Naive thymus-derived CD4-positive, alpha-beta T cell (primary cell): Measurements from ENCODE around the gene PPM1G. TPM values are rescaled to one million over a fixed set of nuclear protein-coding genes. Genes with fewer than 3 reads are reported as not detected.
A peak's percentile ranks its signal among the peaks of the same experiment; 100 is the strongest.
"Not testable (repeated sequence)": the region's sequence is repeated elsewhere in the genome, so short reads cannot be mapped to it uniquely, and the experiment has no call there.

Source experiments
- ATAC-seq: fragments of 150-1000 bp; cut with Tn5 transposase; 2 replicates; pipeline ENCODE4 v1.10.0; 2021; ENCODE audit warnings: mild to moderate bottlenecking, moderate library complexity
- CTCF ChIA-PET: fragments of 350-600 bp; sonication (Branson Sonifier 250); formaldehyde crosslinking; loops from one replicate; lab custom pipeline; 2021; ENCODE audit warnings: antibody characterized with exemption; lab: Charles Lee
- POLR2A ChIA-PET: fragments of 350-600 bp; sonication (Branson Sonifier 250); formaldehyde crosslinking; loops from one replicate; lab custom pipeline; 2021; ENCODE audit warnings: antibody characterized with exemption, inconsistent platforms; lab: Charles Lee
- DNase-seq, 9 donors: peaks; one replicate each; pipeline versions ENCODE4 v3.0.0 to v3.0.0-alpha.2; 2020 to 2022; ENCODE audit warnings: mixed read lengths in 1 of 9
- H3K27ac ChIP-seq: one replicate; pipeline ENCODE4 v1.7.0; 2013; ENCODE audit warnings: mild to moderate bottlenecking, low read depth, low read length, moderate library complexity
- H3K27me3 ChIP-seq, 2 donors: one replicate each; pipeline ENCODE4 v1.7.0; 2013; ENCODE audit warnings: low read length in 2 of 2, mild to moderate bottlenecking in 2 of 2, moderate library complexity in 2 of 2; ENCODE audit not compliant: control insufficient read depth in 2 of 2, insufficient read depth in 2 of 2
- H3K36me3 ChIP-seq, 3 experiments: 1 replicate in 2 of 3; 2 replicates in 1 of 3; pipeline ENCODE4 v1.7.0; 2013; ENCODE audit warnings: low read length in 3 of 3, mild to moderate bottlenecking in 3 of 3, moderate library complexity in 1 of 3; ENCODE audit not compliant: insufficient read depth in 3 of 3, control insufficient read depth in 2 of 3
- H3K4me1 ChIP-seq, 2 donors: one replicate each; pipeline ENCODE4 v1.7.0; 2013; ENCODE audit warnings: low read length in 2 of 2, mild to moderate bottlenecking in 2 of 2, moderate library complexity in 1 of 2; ENCODE audit not compliant: control insufficient read depth in 2 of 2, insufficient read depth in 2 of 2
- H3K4me3 ChIP-seq: 2 replicates; pipeline ENCODE4 v1.7.0; 2013; ENCODE audit warnings: mild to moderate bottlenecking, low read length
- H3K9me3 ChIP-seq, 3 experiments: 1 replicate in 2 of 3; 2 replicates in 1 of 3; pipeline ENCODE4 v1.7.0; 2013; ENCODE audit warnings: low read length in 3 of 3; ENCODE audit not compliant: control insufficient read depth in 2 of 3
- H3K27ac Mint-ChIP-seq, 9 donors: one replicate each; pipeline ENCODE4 v1.8.0; 2020 to 2022; ENCODE audit warnings: mixed read lengths in 9 of 9, mild to moderate bottlenecking in 8 of 9, moderate library complexity in 5 of 9, inconsistent platforms in 2 of 9
- H3K27me3 Mint-ChIP-seq, 5 donors: one replicate each; pipeline ENCODE4 v1.8.0; 2021 to 2022; ENCODE audit warnings: mixed read lengths in 5 of 5, mild to moderate bottlenecking in 1 of 5
- H3K36me3 Mint-ChIP-seq, 5 donors: one replicate each; pipeline ENCODE4 v1.8.0; 2020 to 2022; ENCODE audit warnings: mixed read lengths in 5 of 5, mild to moderate bottlenecking in 3 of 5, inconsistent platforms in 1 of 5
- H3K4me1 Mint-ChIP-seq, 7 donors: one replicate each; pipeline ENCODE4 v1.8.0; 2020 to 2022; ENCODE audit warnings: mixed read lengths in 7 of 7, mild to moderate bottlenecking in 3 of 7, inconsistent platforms in 1 of 7
- H3K4me3 Mint-ChIP-seq, 10 donors: one replicate each; pipeline ENCODE4 v1.8.0; 2020 to 2022; ENCODE audit warnings: mild to moderate bottlenecking in 10 of 10, mixed read lengths in 10 of 10, moderate library complexity in 6 of 10, inconsistent platforms in 2 of 10
- H3K9me3 Mint-ChIP-seq, 11 donors: one replicate each; pipeline ENCODE4 v1.8.0; 2020 to 2022; ENCODE audit warnings: mixed read lengths in 11 of 11, mild to moderate bottlenecking in 4 of 11, inconsistent platforms in 1 of 11, moderate library complexity in 1 of 11
- intact Hi-C, 2 donors: fragments of 100-400 bp; cut with micrococcal nuclease; formaldehyde crosslinking; loops; one replicate each; pipeline ENCODE4 v1.15.1; 2023
- polyA plus RNA-seq, 2 donors: library from polyadenylated mRNA; unstranded; fragments of 300-500 nt; fragmentation: Illumina TruSeq; gene quantifications; one replicate each; pipeline ENCODE4 v1.2.3, GENCODE V29; 2021
- total RNA-seq, 6 experiments: library from RNA in 5 of 6; stranded (reverse) in 5 of 6; gene quantifications; 1 replicate in 5 of 6; 2 replicates in 1 of 6; pipeline ENCODE4 v1.2.3 and lab custom pipeline; 2021 to 2026

The PPM1G gene
- total and polyA plus RNA-seq, 7 experiments from 2014 or later, result 39.5 to 107 (median 51.6) TPM

DNA sequence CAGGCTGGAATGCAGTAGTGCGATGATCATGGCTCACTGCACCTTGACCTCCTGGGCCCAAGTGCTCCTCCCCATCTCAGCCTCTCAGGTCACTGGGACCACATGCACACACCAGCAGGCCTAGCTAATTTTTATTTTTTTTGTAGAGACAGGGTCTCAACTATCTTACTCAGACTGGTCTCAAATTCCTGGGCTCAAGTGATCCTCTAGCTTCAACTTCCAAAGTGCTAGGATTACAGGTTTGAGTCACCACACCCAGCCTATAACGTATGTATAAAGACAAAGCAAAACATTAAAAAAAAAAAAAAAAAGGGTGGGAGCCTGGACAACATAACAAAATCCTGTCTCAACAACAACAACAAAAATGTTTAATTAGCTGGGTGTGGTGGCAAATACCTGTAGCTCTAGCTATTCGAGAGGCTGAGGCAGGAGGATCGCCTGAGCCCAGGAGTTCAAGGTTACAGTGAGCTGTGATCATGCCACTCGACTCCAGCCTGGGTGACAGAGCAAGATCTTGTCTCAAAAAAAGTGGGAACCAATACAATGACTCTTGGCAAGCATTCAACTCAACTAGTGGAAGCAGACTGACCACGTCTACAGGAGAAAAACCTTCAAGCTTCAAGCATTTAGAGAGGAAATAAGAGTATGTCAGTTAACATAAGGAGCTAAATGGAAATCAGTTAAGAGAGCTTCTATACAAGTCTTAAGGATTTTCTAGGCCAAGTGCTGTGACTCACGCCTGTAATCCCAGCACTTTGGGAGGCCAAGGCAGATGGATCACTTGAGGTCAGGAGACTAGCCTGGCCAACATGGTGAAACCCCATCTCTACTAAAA, 55.4 kb downstream of the PPM1G start:
- Histone ChIP-seq H3K4me1 (peaks cover 24 to 36% of the 10 kb centered on the region in 2 donors), H3K36me3 (peaks cover 0 to 12% (median 0%) of the 10 kb centered on the region in 3 experiments), H3K27ac (no peak overlapping the region), H3K4me3 (no peak overlapping the region), H3K27me3 (no peaks in the 10 kb centered on the region), H3K9me3 (no peaks in the 10 kb centered on the region)
- peaks cover 40 to 86% (median 71%) of the 10 kb centered on the region in 7 donors for H3K4me1 Mint-ChIP-seq
- ChIA-PET POLR2A (interaction anchor here (0.7 to 4.2 kb wide), 4 partner anchors 10 to 36 kb away, joined by 4 to 21 read pairs (median 4); partner anchors contain the start of gene MPV17), CTCF (no interaction called here)
- peaks cover 0 to 12% (median 7%) of the 10 kb centered on the region in 5 donors for H3K36me3 Mint-ChIP-seq
- peaks cover 0 to 6% (median 0%) of the 10 kb centered on the region in 11 donors for H3K9me3 Mint-ChIP-seq
- DNase-seq (no peak), ATAC-seq (no peak)
- H3K27ac Mint-ChIP-seq, result peak overlapping the region in 4 of 9 donors; percentile 39 to 83 (median 53)
- peak overlapping the region in 9 of 10 donors; percentile 42 to 100 (median 65) for H3K4me3 Mint-ChIP-seq
- no peaks in the 10 kb centered on the region for H3K27me3 Mint-ChIP-seq
- intact Hi-C loops, result no loop called here

DNA sequence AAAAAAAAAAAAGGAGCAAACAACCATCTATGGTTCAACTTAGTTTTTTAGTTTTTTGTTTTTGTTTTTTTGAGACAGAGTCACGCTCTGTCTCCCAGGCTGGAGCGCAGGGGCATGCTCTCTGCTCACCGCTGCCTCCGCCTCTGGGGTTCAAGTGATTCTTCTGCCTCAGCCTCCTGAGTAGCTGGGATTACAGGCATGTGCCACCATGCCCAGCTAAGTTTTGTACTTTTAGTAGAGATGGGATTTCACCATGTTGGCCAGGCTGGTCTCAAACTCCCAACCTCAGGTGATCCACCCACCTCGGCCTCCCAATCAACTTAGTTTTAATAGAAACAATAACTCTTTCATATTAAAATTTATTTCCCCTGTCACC, 56.0 kb downstream of the PPM1G start:
- H3K9me3 ChIP-seq, ATAC-seq, DNase-seq, H3K9me3 Mint-ChIP-seq, H3K4me3 ChIP-seq, H3K27me3 ChIP-seq, H3K27me3 Mint-ChIP-seq, H3K27ac ChIP-seq, intact Hi-C loops: not testable (repeated sequence)
- peaks cover 0 to 11% (median 4%) of the 10 kb centered on the region in 5 donors for H3K36me3 Mint-ChIP-seq
- H3K27ac Mint-ChIP-seq, result peak overlapping the region in 3 of 9 donors; percentile 39 to 83 (median 62)
- Histone ChIP-seq H3K4me1 (peaks cover 24 to 36% of the 10 kb centered on the region in 2 donors), H3K36me3 (peaks cover 0 to 12% (median 0%) of the 10 kb centered on the region in 3 experiments)
- ChIA-PET POLR2A (interaction anchor here (0.7 to 4.2 kb wide), 3 partner anchors 11 to 30 kb away, joined by 4 to 21 read pairs (median 4); partner anchors contain the start of gene MPV17), CTCF (interaction anchor here (0.6 kb wide), 1 partner anchor 50 kb away, joined by 4 read pairs; no protein-coding TSS in a partner anchor)
- H3K4me1 Mint-ChIP-seq, result peaks cover 37 to 84% (median 69%) of the 10 kb centered on the region in 7 donors
- H3K4me3 Mint-ChIP-seq, result peak overlapping the region in 5 of 10 donors; percentile 35 to 100 (median 58)

DNA sequence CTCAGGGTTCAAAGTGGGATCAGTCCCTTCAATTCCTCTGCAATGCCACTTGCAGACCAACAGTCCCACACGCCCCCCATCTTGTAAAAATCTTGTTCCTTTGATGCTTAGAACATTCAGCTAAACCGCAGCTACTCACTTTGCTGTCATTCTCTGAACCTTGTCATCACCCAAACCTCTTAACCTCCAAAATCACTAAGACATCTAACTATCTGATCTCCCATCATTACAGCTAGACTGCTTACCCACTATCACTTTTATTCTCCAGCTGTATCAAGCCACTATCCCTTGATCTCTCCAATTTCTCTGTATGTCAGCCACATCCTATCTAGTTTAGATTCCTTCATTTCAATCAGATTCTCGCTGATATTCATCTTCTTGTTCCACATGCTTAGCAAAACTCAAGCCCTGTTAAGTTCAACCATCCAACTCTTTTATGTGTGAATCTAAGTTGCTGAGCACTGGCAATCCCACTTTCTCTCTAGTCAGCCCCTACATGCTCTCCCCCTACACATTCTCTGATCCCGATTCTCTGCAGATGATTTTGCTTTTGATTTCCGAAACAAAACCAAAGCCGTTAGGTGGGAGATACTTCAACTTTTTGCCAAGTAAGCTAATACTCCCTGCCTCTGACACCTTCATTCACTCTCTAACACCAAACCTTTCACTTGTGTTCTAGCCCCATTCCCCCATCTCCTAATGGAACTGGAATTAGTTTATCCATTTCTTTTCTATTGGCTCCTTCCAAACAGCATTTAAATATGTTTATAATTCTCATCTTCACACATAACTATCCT, 57.4 kb downstream of the PPM1G start:
- Mint-ChIP-seq H3K27me3 (no peaks in the 10 kb centered on the region), H3K36me3 (peaks cover 0 to 11% (median 9%) of the 10 kb centered on the region in 5 donors), H3K9me3 (peaks cover 0 to 6% (median 0%) of the 10 kb centered on the region in 11 donors), H3K4me1 (peaks cover 36 to 84% (median 66%) of the 10 kb centered on the region in 7 donors), H3K27ac (peak overlapping the region; percentile 0 to 83 (median 61)), H3K4me3 (peak overlapping the region; percentile 2 to 65 (median 36))
- ATAC-seq (no peak), DNase-seq (peak in 5 of 9 donors; percentile 12 to 38 (median 31))
- no peaks in the 10 kb centered on the region for H3K9me3 ChIP-seq
- H3K27me3 ChIP-seq, result no peaks in the 10 kb centered on the region
- ChIA-PET CTCF (interaction anchor here (1.4 to 1.5 kb wide), 2 partner anchors 10 to 17 kb away, joined by 5 read pairs; no protein-coding TSS in a partner anchor), POLR2A (interaction anchor here (0.8 to 4.2 kb wide), 2 partner anchors 12 to 29 kb away, joined by 3 to 21 read pairs; partner anchors contain the start of gene MPV17)
- peaks cover 0 to 11% (median 0%) of the 10 kb centered on the region in 3 experiments for H3K36me3 ChIP-seq
- peaks cover 14 to 28% of the 10 kb centered on the region in 2 donors for H3K4me1 ChIP-seq
- H3K4me3 ChIP-seq, result no peak overlapping the region
- intact Hi-C loops, result no loop called here
- peak overlapping the region; percentile 4 for H3K27ac ChIP-seq

DNA sequence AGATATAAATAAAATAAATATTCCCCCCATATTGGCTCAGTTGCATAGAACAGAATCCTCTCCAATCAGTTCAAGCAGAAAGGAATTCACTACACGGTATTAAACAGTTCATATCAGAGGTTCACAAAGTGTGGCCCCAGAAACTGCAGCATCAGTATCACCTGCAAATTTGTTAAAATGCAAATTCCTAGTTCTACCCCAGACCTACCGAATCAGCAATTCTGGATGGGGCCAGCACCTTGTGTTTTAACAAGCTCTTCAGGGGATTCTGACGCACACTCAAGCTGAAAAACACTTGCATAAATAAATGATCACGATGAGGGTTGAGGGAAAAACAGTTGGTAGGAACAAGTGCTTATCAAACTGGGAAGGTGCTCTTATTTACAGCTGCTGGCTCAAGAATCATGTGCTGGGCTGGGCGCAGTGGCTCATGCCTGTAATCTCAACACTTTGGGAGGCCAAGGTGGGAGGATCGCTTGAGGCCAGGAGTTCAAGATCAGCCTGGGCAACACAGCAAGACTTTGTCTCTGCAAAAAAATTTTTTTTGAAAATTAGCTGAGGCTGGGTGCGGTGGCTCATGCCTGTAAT, 59.2 kb downstream of the PPM1G start:
- Histone ChIP-seq H3K27me3 (no peaks in the 10 kb centered on the region), H3K36me3 (no peaks in the 10 kb centered on the region), H3K27ac (no peak overlapping the region), H3K4me3 (no peak overlapping the region), H3K4me1 (peaks cover 9 to 22% of the 10 kb centered on the region in 2 donors), H3K9me3 (no peaks in the 10 kb centered on the region)
- Mint-ChIP-seq H3K27ac (peak overlapping the region in 1 of 9 donors; percentile 51), H3K4me1 (peaks cover 32 to 76% (median 56%) of the 10 kb centered on the region in 7 donors), H3K9me3 (no peaks in the 10 kb centered on the region), H3K27me3 (no peaks in the 10 kb centered on the region), H3K36me3 (peaks cover 0 to 10% (median 4%) of the 10 kb centered on the region in 5 donors), H3K4me3 (peak overlapping the region in 1 of 10 donors; percentile 11)
- DNase-seq (no peak), ATAC-seq (no peak)
- ChIA-PET POLR2A (interaction anchor here (0.5 to 0.9 kb wide), 2 partner anchors 60 to 1514 kb away, joined by 4 read pairs; no protein-coding TSS in a partner anchor), CTCF (no interaction called here)
- intact Hi-C loops, result no loop called here

DNA sequence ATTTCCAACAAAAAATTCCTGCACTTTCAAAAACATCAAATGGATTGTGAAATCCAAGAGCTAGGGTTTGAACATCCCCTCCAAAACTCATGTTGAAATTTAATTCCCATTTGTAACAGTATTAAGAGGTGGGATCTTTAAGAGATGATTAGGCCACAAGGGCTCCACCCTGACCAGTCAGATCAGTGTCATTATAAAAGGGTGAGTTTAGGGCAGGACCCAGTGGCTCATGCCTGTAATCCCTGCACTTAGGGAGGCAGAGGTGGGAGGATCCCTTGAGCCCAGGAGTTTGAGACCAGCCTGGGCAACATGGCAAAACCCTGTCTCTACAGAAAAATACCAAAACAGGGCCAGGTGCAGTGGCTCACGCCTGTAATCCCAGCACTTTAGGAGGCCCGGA, 61.8 kb downstream of the PPM1G start:
- H3K27me3 Mint-ChIP-seq, result no peaks in the 10 kb centered on the region
- H3K4me1 Mint-ChIP-seq, result peaks cover 22 to 59% (median 36%) of the 10 kb centered on the region in 7 donors
- ChIA-PET POLR2A (interaction anchor here (0.7 kb wide), 1 partner anchor 22 kb away, joined by 3 read pairs; the partner anchor contains the start of gene EIF2B4), CTCF (no interaction called here)
- no peak overlapping the region for H3K4me3 Mint-ChIP-seq
- Histone ChIP-seq H3K4me3 (no peak overlapping the region), H3K27me3 (no peaks in the 10 kb centered on the region), H3K36me3 (peaks cover 3 to 8% (median 6%) of the 10 kb centered on the region in 3 experiments), H3K27ac (no peak overlapping the region), H3K9me3 (no peaks in the 10 kb centered on the region), H3K4me1 (peaks cover 0 to 11% of the 10 kb centered on the region in 2 donors)
- peaks cover 0 to 14% (median 4%) of the 10 kb centered on the region in 5 donors for H3K36me3 Mint-ChIP-seq
- ATAC-seq (no peak), DNase-seq (no peak)
- peak overlapping the region in 2 of 9 donors; percentile 25 to 70 for H3K27ac Mint-ChIP-seq
- no peaks in the 10 kb centered on the region for H3K9me3 Mint-ChIP-seq
- intact Hi-C loops, result no loop called here
